Left ventricle myocardium inferior (tissue), 1 donor: ENCODE measurements around the gene ANKRD1. TPM values are rescaled to one million over a fixed set of nuclear protein-coding genes. Genes with fewer than 3 reads are reported as not detected.

Experiments used
- DNase-seq: peaks from one replicate; pipeline ENCODE4 v3.0.0-alpha.2; 2020
- H3K27ac ChIP-seq: fragments of 200-600 bp; replicated peaks from 2 replicates; pipeline ENCODE4 v1.8.0; 2021
- H3K27me3 ChIP-seq: fragments of 200-600 bp; 2 replicates; pipeline ENCODE4 v1.8.0; 2021; ENCODE audit warnings: low read depth
- H3K36me3 ChIP-seq: fragments of 200-600 bp; 2 replicates; pipeline ENCODE4 v1.8.0; 2021
- H3K4me1 ChIP-seq: fragments of 200-600 bp; 2 replicates; pipeline ENCODE4 v1.8.0; 2021
- H3K4me3 ChIP-seq: fragments of 200-600 bp; 2 replicates; pipeline ENCODE4 v1.8.0; 2021; ENCODE audit warnings: mild to moderate bottlenecking, moderate library complexity
- H3K9me3 ChIP-seq: fragments of 200-600 bp; replicated peaks from 2 replicates; pipeline ENCODE4 v1.8.0; 2021
- CTCF ChIP-seq: fragments of 200-600 bp; IDR thresholded peaks from 2 replicates; pipeline ENCODE4 v1.8.0; 2021; ENCODE audit warnings: antibody characterized with exemption, mild to moderate bottlenecking, borderline replicate concordance
- intact Hi-C: fragments of 100-400 bp; cut with micrococcal nuclease; formaldehyde crosslinking; loops from one replicate; pipeline ENCODE4 v1.11.0; 2022
- total RNA-seq: library from RNA; stranded (reverse); fragmentation: NEBNext Ultra II Directional; extraction: Animal tissue kit (Norgen Biotek cat#: 25700); gene quantifications from one replicate; pipeline ENCODE4 v1.2.1, GENCODE V29; 2021
- donor health status: DM: no; HTN: yes; CAD: no; lungs with severe emphysema.

Gene ANKRD1
- total RNA-seq, 1 donor from 2014 or later, result 2,047 TPM

- Histone ChIP-seq H3K27me3 (no peaks in the 10 kb centered on the region), H3K36me3 (no peaks in the 10 kb centered on the region), H3K4me1 (peaks cover 68% of the 10 kb centered on the region), H3K9me3 (no peaks in the 10 kb centered on the region), H3K27ac (peak overlapping the region; percentile 76), H3K4me3 (peak overlapping the region; percentile 62)
- intact Hi-C loops, result no loop called here
- no peak for TF ChIP-seq CTCF
- no peak for DNase-seq
Measured at GRCh38 chr10:90966146-90966545, 45.3 kb upstream of the ANKRD1 start.

- Histone ChIP-seq H3K36me3 (no peaks in the 10 kb centered on the region), H3K9me3 (no peaks in the 10 kb centered on the region), H3K27me3 (no peaks in the 10 kb centered on the region), H3K4me1 (peaks cover 68% of the 10 kb centered on the region), H3K4me3 (peak overlapping the region; percentile 62), H3K27ac (peak overlapping the region; percentile 76)
- peak; percentile 20 for DNase-seq
- TF ChIP-seq CTCF, result no peak
- intact Hi-C loops, result no loop called here
Measured at GRCh38 chr10:90965720-90966119, 44.8 kb upstream of the ANKRD1 start.

- peak overlapping the region; percentile 76 for H3K27ac ChIP-seq
- peak; percentile 24 for DNase-seq
- H3K4me3 ChIP-seq, result no peak overlapping the region
- H3K36me3 ChIP-seq, result no peaks in the 10 kb centered on the region
- TF ChIP-seq CTCF, result no peak
- intact Hi-C loops, result no loop called here
- no peaks in the 10 kb centered on the region for H3K9me3 ChIP-seq
- H3K27me3 ChIP-seq, result no peaks in the 10 kb centered on the region
- H3K4me1 ChIP-seq, result peaks cover 69% of the 10 kb centered on the region
Measured at GRCh38 chr10:90964781-90965465, 44.0 kb upstream of the ANKRD1 start.

- TF ChIP-seq CTCF, result no peak
- no peaks in the 10 kb centered on the region for H3K9me3 ChIP-seq
- H3K36me3 ChIP-seq, result no peaks in the 10 kb centered on the region
- no peak for DNase-seq
- H3K4me1 ChIP-seq, result peaks cover 56% of the 10 kb centered on the region
- intact Hi-C loops, result no loop called here
- no peak overlapping the region for H3K4me3 ChIP-seq
- H3K27ac ChIP-seq, result no peak overlapping the region
- no peaks in the 10 kb centered on the region for H3K27me3 ChIP-seq
Measured at GRCh38 chr10:90963331-90963730, 42.4 kb upstream of the ANKRD1 start.

- H3K36me3 ChIP-seq, result no peaks in the 10 kb centered on the region
- TF ChIP-seq CTCF, result no peak
- intact Hi-C loops, result no loop called here
- peak overlapping the region; percentile 11 for H3K27ac ChIP-seq
- no peaks in the 10 kb centered on the region for H3K27me3 ChIP-seq
- DNase-seq, result no peak
- H3K4me3 ChIP-seq, result no peak overlapping the region
- no peaks in the 10 kb centered on the region for H3K9me3 ChIP-seq
- H3K4me1 ChIP-seq, result peaks cover 28% of the 10 kb centered on the region
Measured at GRCh38 chr10:90960355-90960814, 39.5 kb upstream of the ANKRD1 start.
